Stimulated activated naive B cell treated with anti-CD40 and anti-IgM and Interleukin-4, amounts not matched to agents 10 μg/mL and 1 μg/mL and 100 μg/mL, for 72 hours (primary cell): ENCODE data around the gene MPZL3.
"Not testable (repeated sequence)": the region's sequence is repeated elsewhere in the genome, so short reads cannot be mapped to it uniquely, and the experiment has no call there.

Source experiments
- ATAC-seq, 2 donors: fragments of 150-1000 bp; cut with Tn5 transposase; replicated peaks; 2 replicates each; pipeline ENCODE4 v1.10.0; 2021; ENCODE audit warnings: moderate library complexity in 1 of 2
- DNase-seq: peaks from one replicate; pipeline ENCODE4 v3.0.0; 2021
- H3K27ac Mint-ChIP-seq: one replicate; pipeline ENCODE4 v1.8.0; 2022; ENCODE audit warnings: mild to moderate bottlenecking, mixed read lengths
- H3K27me3 Mint-ChIP-seq, 2 donors: one replicate each; pipeline ENCODE4 v1.8.0; 2022; ENCODE audit warnings: mixed read lengths in 2 of 2
- H3K36me3 Mint-ChIP-seq, 2 donors: one replicate each; pipeline ENCODE4 v1.8.0; 2022; ENCODE audit warnings: mixed read lengths in 2 of 2, mild to moderate bottlenecking in 1 of 2
- H3K4me1 Mint-ChIP-seq, 2 donors: one replicate each; pipeline ENCODE4 v1.8.0; 2022; ENCODE audit warnings: mixed read lengths in 2 of 2, mild to moderate bottlenecking in 1 of 2
- H3K4me3 Mint-ChIP-seq, 2 donors: one replicate each; pipeline ENCODE4 v1.8.0; 2022; ENCODE audit warnings: mild to moderate bottlenecking in 2 of 2, mixed read lengths in 2 of 2, moderate library complexity in 1 of 2
- H3K9me3 Mint-ChIP-seq, 2 donors: one replicate each; pipeline ENCODE4 v1.8.0; 2022; ENCODE audit warnings: mixed read lengths in 2 of 2, mild to moderate bottlenecking in 1 of 2

Gene MPZL3

GRCh38 chr11:118206391-118207031 is 45.7 kb downstream of the MPZL3 start:
- DNase-seq (no peak), ATAC-seq (peak; percentile 54 to 72)
- Mint-ChIP-seq H3K9me3 (peaks cover 4 to 6% of the 10 kb centered on the region in 2 donors), H3K36me3 (peaks cover 48 to 50% of the 10 kb centered on the region in 2 donors), H3K27me3 (no peaks in the 10 kb centered on the region), H3K4me3 (peak overlapping the region; percentile 52 to 63), H3K27ac (peak overlapping the region; percentile 96), H3K4me1 (peaks cover 33 to 34% of the 10 kb centered on the region in 2 donors)

GRCh38 chr11:118205606-118206378 is 46.4 kb downstream of the MPZL3 start:
- ATAC-seq = peak; percentile 15 to 22
- Mint-ChIP-seq H3K27ac (peak overlapping the region; percentile 96), H3K27me3 (no peaks in the 10 kb centered on the region), H3K36me3 (peaks cover 42 to 44% of the 10 kb centered on the region in 2 donors), H3K4me3 (peak overlapping the region; percentile 52 to 63), H3K4me1 (peaks cover 25 to 29% of the 10 kb centered on the region in 2 donors), H3K9me3 (peaks cover 4 to 6% of the 10 kb centered on the region in 2 donors)
- no peak for DNase-seq

- ATAC-seq (no peak), DNase-seq (no peak)
- Mint-ChIP-seq H3K27ac (no peak overlapping the region), H3K4me3 (no peak overlapping the region), H3K27me3 (no peaks in the 10 kb centered on the region), H3K4me1 (peaks cover 16 to 26% of the 10 kb centered on the region in 2 donors), H3K36me3 (peaks cover 42 to 44% of the 10 kb centered on the region in 2 donors), H3K9me3 (peaks cover 4 to 6% of the 10 kb centered on the region in 2 donors)
These were observed 49.4 kb downstream of the MPZL3 start for GRCh38 chr11:118202599-118203422.

- H3K27me3 Mint-ChIP-seq = no peaks in the 10 kb centered on the region
- peaks cover 17 to 24% of the 10 kb centered on the region in 2 donors for H3K4me1 Mint-ChIP-seq
- ATAC-seq = no peak
- H3K27ac Mint-ChIP-seq = no peak overlapping the region
- DNase-seq = no peak
- no peak overlapping the region for H3K4me3 Mint-ChIP-seq
- peaks cover 4 to 6% of the 10 kb centered on the region in 2 donors for H3K9me3 Mint-ChIP-seq
- H3K36me3 Mint-ChIP-seq = peaks cover 40 to 41% of the 10 kb centered on the region in 2 donors
These were observed 50.2 kb downstream of the MPZL3 start for GRCh38 chr11:118201966-118202365.

- peaks cover 17% of the 10 kb centered on the region in 2 donors for H3K4me1 Mint-ChIP-seq
- no peak overlapping the region for H3K4me3 Mint-ChIP-seq
- H3K27ac Mint-ChIP-seq = no peak overlapping the region
- DNase-seq (peak; percentile 68), ATAC-seq (peak; percentile 93 to 94)
- H3K27me3 Mint-ChIP-seq = no peaks in the 10 kb centered on the region
- H3K36me3 Mint-ChIP-seq = peaks cover 37 to 41% of the 10 kb centered on the region in 2 donors
- H3K9me3 Mint-ChIP-seq = peaks cover 1 to 5% of the 10 kb centered on the region in 2 donors
These were observed 51.1 kb downstream of the MPZL3 start for GRCh38 chr11:118200901-118201680.

- Mint-ChIP-seq H3K9me3 (no peaks in the 10 kb centered on the region), H3K36me3 (peaks cover 34 to 36% of the 10 kb centered on the region in 2 donors), H3K27me3 (no peaks in the 10 kb centered on the region), H3K4me3 (peak overlapping the region in 1 of 2 donors; percentile 70), H3K27ac (no peak overlapping the region), H3K4me1 (peaks cover 11 to 19% of the 10 kb centered on the region in 2 donors)
- ATAC-seq = peak; percentile 46 to 52
- DNase-seq = peak; percentile 39
These were observed 51.7 kb downstream of the MPZL3 start for GRCh38 chr11:118200497-118200896.

GRCh38 chr11:118199135-118199534 is 53.0 kb downstream of the MPZL3 start:
- Mint-ChIP-seq H3K27ac (peak overlapping the region; percentile 90), H3K9me3 (no peaks in the 10 kb centered on the region), H3K36me3 (peaks cover 42 to 44% of the 10 kb centered on the region in 2 donors), H3K4me1 (peaks cover 13 to 29% of the 10 kb centered on the region in 2 donors), H3K4me3 (peak overlapping the region; percentile 57 to 63), H3K27me3 (no peaks in the 10 kb centered on the region)
- ATAC-seq (no peak), DNase-seq (no peak)

GRCh38 chr11:118198370-118198769 is 53.8 kb downstream of the MPZL3 start:
- Mint-ChIP-seq H3K4me3 (peak overlapping the region; percentile 57), H3K9me3 (peaks cover 0 to 3% of the 10 kb centered on the region in 2 donors), H3K36me3 (peaks cover 50 to 52% of the 10 kb centered on the region in 2 donors), H3K4me1 (peaks cover 16 to 34% of the 10 kb centered on the region in 2 donors), H3K27ac (peak overlapping the region; percentile 90), H3K27me3 (peaks cover 0 to 3% of the 10 kb centered on the region in 2 donors)
- ATAC-seq = peak; percentile 38 to 52
- DNase-seq = peak; percentile 71

- H3K36me3 Mint-ChIP-seq = peaks cover 68 to 72% of the 10 kb centered on the region in 2 donors
- no peak overlapping the region for H3K4me3 Mint-ChIP-seq
- H3K27me3 Mint-ChIP-seq = peaks cover 9 to 16% of the 10 kb centered on the region in 2 donors
- H3K9me3 Mint-ChIP-seq = peaks cover 10 to 12% of the 10 kb centered on the region in 2 donors
- peak overlapping the region; percentile 59 for H3K27ac Mint-ChIP-seq
- DNase-seq = no peak
- ATAC-seq = no peak
- peaks cover 14 to 48% of the 10 kb centered on the region in 2 donors for H3K4me1 Mint-ChIP-seq
These were observed 57.1 kb downstream of the MPZL3 start for GRCh38 chr11:118194835-118195627.

- Mint-ChIP-seq H3K36me3 (peaks cover 65 to 66% of the 10 kb centered on the region in 2 donors), H3K9me3 (peaks cover 10 to 12% of the 10 kb centered on the region in 2 donors), H3K4me3 (peak overlapping the region; percentile 14 to 39), H3K27ac (peak overlapping the region; percentile 94), H3K27me3 (peaks cover 18 to 26% of the 10 kb centered on the region in 2 donors), H3K4me1 (peaks cover 14 to 46% of the 10 kb centered on the region in 2 donors)
- peak; percentile 39 to 51 for ATAC-seq
- no peak for DNase-seq
These were observed 58.1 kb downstream of the MPZL3 start for GRCh38 chr11:118193910-118194566.

GRCh38 chr11:118192817-118193216 is 59.3 kb downstream of the MPZL3 start:
- Mint-ChIP-seq H3K9me3 (peaks cover 10 to 12% of the 10 kb centered on the region in 2 donors), H3K27me3 (peaks cover 18 to 35% of the 10 kb centered on the region in 2 donors), H3K27ac (peak overlapping the region; percentile 74), H3K4me1 (peaks cover 8 to 34% of the 10 kb centered on the region in 2 donors), H3K36me3 (peaks cover 56% of the 10 kb centered on the region in 2 donors)
- ATAC-seq = peak in 1 of 2 donors; percentile 25
- not testable (repeated sequence) for H3K4me3 Mint-ChIP-seq, DNase-seq

GRCh38 chr11:118190942-118191506 is 61.1 kb downstream of the MPZL3 start:
- peaks cover 13 to 37% of the 10 kb centered on the region in 2 donors for H3K4me1 Mint-ChIP-seq

More at GRCh38 chr11:118190942-118191506, 61.1 kb downstream of the MPZL3 start:
- Mint-ChIP-seq H3K9me3 (peaks cover 10 to 12% of the 10 kb centered on the region in 2 donors), H3K27me3 (peaks cover 24 to 42% of the 10 kb centered on the region in 2 donors), H3K36me3 (peaks cover 45 to 48% of the 10 kb centered on the region in 2 donors)
- ATAC-seq, H3K27ac Mint-ChIP-seq, DNase-seq, H3K4me3 Mint-ChIP-seq: not testable (repeated sequence)
